ENCODE data around the gene GNA12. TPM values are rescaled to one million over a fixed set of nuclear protein-coding genes. Genes with fewer than 3 reads are reported as not detected.
A peak's percentile ranks its signal among the peaks of the same experiment; 100 is the strongest.

Gene GNA12
- total and polyA plus RNA-seq, 8 donors, result 2.0 to 54.6 (median 22.0) TPM

- H3K4me3 ChIP-seq, result no peak overlapping the region
- peak in 2 of 3 donors; percentile 1 to 55 for TF ChIP-seq POLR2AphosphoS5 (IDR thresholded peaks at IDR 0.05)
- TF ChIP-seq EP300 (IDR thresholded peaks at IDR 0.05), result no peak
- WGBS, 5 donors, result 38 to 52% (median 39%) methylated on average over 18 of the region's 18 CpGs
- peaks cover 23 to 62% (median 43%) of the 10 kb centered on the region in 4 donors for H3K4me1 ChIP-seq
- DNase-seq, result peak; percentile 65 to 74
- intact Hi-C loops (cut with DNase I; ENCODE audit: low total_unique reads), result no loop called here
- peak overlapping the region in 4 of 5 donors; percentile 50 to 66 (median 59) for H3K27ac ChIP-seq
- no peaks in the 10 kb centered on the region for H3K27me3 ChIP-seq
- peaks cover 0 to 26% (median 21%) of the 10 kb centered on the region in 4 donors for H3K36me3 ChIP-seq
- no peaks in the 10 kb centered on the region for H3K9me3 ChIP-seq
Measured at GRCh38 chr7:2732959-2733584, 111.0 kb downstream of the GNA12 start.

- Histone ChIP-seq H3K27me3 (no peaks in the 10 kb centered on the region), H3K36me3 (peaks cover 0 to 27% (median 21%) of the 10 kb centered on the region in 4 donors), H3K4me1 (peaks cover 23 to 60% (median 44%) of the 10 kb centered on the region in 4 donors), H3K9me3 (no peaks in the 10 kb centered on the region), H3K4me3 (no peak overlapping the region), H3K27ac (peak overlapping the region in 3 of 5 donors; percentile 57 to 66 (median 61))
- TF ChIP-seq EP300 (IDR thresholded peaks at IDR 0.05), result no peak
- TF ChIP-seq CTCF (IDR thresholded peaks at IDR 0.05), result no peak
- TF ChIP-seq POLR2AphosphoS5 (IDR thresholded peaks at IDR 0.05), result no peak
- no peak for TF ChIP-seq POLR2A (IDR thresholded peaks at IDR 0.05)
- DNase-seq, result peak in 1 of 2 donors; percentile 11
- 88 to 95% (median 91%) methylated on average over 9 of the region's 9 CpGs for WGBS, 5 donors
- intact Hi-C loops (cut with DNase I; ENCODE audit: low total_unique reads), result no loop called here
Measured at GRCh38 chr7:2732388-2732787, 111.7 kb downstream of the GNA12 start.

- WGBS, 5 donors, result 91 to 94% (median 92%) methylated on average over 45 of the region's 45 CpGs
- DNase-seq, result peak in 1 of 2 donors; percentile 22
- peaks cover 5 to 40% (median 31%) of the 10 kb centered on the region in 4 donors for H3K36me3 ChIP-seq
Measured at GRCh38 chr7:2730846-2731770, 113.0 kb downstream of the GNA12 start.

More at GRCh38 chr7:2730846-2731770, 113.0 kb downstream of the GNA12 start:
- intact Hi-C loops (cut with DNase I; ENCODE audit: low total_unique reads), result no loop called here
- no peak overlapping the region for H3K4me3 ChIP-seq
- H3K9me3 ChIP-seq, result no peaks in the 10 kb centered on the region
- peaks cover 23 to 60% (median 43%) of the 10 kb centered on the region in 4 donors for H3K4me1 ChIP-seq
- TF ChIP-seq POLR2A (IDR thresholded peaks at IDR 0.05), result no peak
- no peak for TF ChIP-seq EP300 (IDR thresholded peaks at IDR 0.05)
- no peak for TF ChIP-seq CTCF (IDR thresholded peaks at IDR 0.05)
- TF ChIP-seq POLR2AphosphoS5 (IDR thresholded peaks at IDR 0.05), result no peak
- no peaks in the 10 kb centered on the region for H3K27me3 ChIP-seq
- peak overlapping the region in 3 of 5 donors; percentile 28 to 78 (median 70) for H3K27ac ChIP-seq

Data from stomach (tissue), 9 donors.